Loucy (cell line): Measurements from ENCODE around the gene PUM2.

Experiments
- H2AFZ ChIP-seq: fragments of 200-600 bp; sonication (generic); 2 replicates; pipeline ENCODE4 v1.6.0; 2016; ENCODE audit warnings: antibody characterized with exemption, mild to moderate bottlenecking, low read length, moderate library complexity
- H3F3A ChIP-seq: fragments of 200-600 bp; 2 replicates; pipeline ENCODE4 v1.6.0; 2016; ENCODE audit warnings: antibody characterized with exemption, low read depth, mild to moderate bottlenecking
- H3K27me3 ChIP-seq: fragments of 200-600 bp; sonication (generic); 2 replicates; pipeline ENCODE4 v1.6.1; 2014; ENCODE audit warnings: low read length, mild to moderate bottlenecking; ENCODE audit not compliant: insufficient read depth, poor library complexity, severe bottlenecking
- H3K36me3 ChIP-seq: fragments of 200-600 bp; sonication (generic); 2 replicates; pipeline ENCODE4 v1.6.1; 2016; ENCODE audit warnings: low read length; ENCODE audit not compliant: insufficient read depth
- H3K4me1 ChIP-seq: fragments of 200-600 bp; sonication (generic); 2 replicates; pipeline ENCODE4 v1.5.1; 2014; ENCODE audit warnings: low read length, mild to moderate bottlenecking; ENCODE audit not compliant: insufficient read depth, poor library complexity, severe bottlenecking
- H3K4me2 ChIP-seq: fragments of 200-600 bp; sonication (generic); 2 replicates; pipeline ENCODE4 v1.6.0; 2014; ENCODE audit warnings: antibody characterized with exemption, low read length, low read depth, mild to moderate bottlenecking; ENCODE audit not compliant: poor library complexity, severe bottlenecking
- H3K4me3 ChIP-seq: fragments of 200-600 bp; sonication (generic); 2 replicates; pipeline ENCODE4 v1.5.1; 2014; ENCODE audit warnings: low read length, mild to moderate bottlenecking, mixed read lengths; ENCODE audit not compliant: poor library complexity, severe bottlenecking
- H3K79me2 ChIP-seq: fragments of 200-600 bp; sonication (generic); 2 replicates; pipeline ENCODE4 v1.6.1; 2014; ENCODE audit warnings: low read length; ENCODE audit not compliant: insufficient read depth
- H3K9ac ChIP-seq: fragments of 200-600 bp; sonication (generic); 2 replicates; pipeline ENCODE4 v1.6.0; 2014; ENCODE audit warnings: mild to moderate bottlenecking, low read depth, low read length, moderate library complexity; ENCODE audit not compliant: poor library complexity, severe bottlenecking
- H3K9me2 ChIP-seq: fragments of 200-600 bp; sonication (generic); replicated peaks from 2 replicates; pipeline ENCODE4 v1.6.1; 2016; ENCODE audit warnings: low read depth, low read length, mixed read lengths
- H3K9me3 ChIP-seq: fragments of 200-600 bp; sonication (generic); 2 replicates; pipeline ENCODE4 v1.6.1; 2014; ENCODE audit warnings: mild to moderate bottlenecking, antibody characterized with exemption, low read length, low read depth; ENCODE audit not compliant: insufficient read depth
- H4K20me1 ChIP-seq: fragments of 200-600 bp; sonication (generic); 2 replicates; pipeline ENCODE4 v1.6.0; 2014; ENCODE audit warnings: antibody characterized with exemption, low read length, mild to moderate bottlenecking; ENCODE audit not compliant: insufficient read depth, poor library complexity, severe bottlenecking
- EZH2phosphoT487 ChIP-seq: fragments of 200-600 bp; IDR thresholded peaks from 2 replicates; pipeline ENCODE4 v1.6.1; 2018; ENCODE audit warnings: antibody characterized with exemption, mild to moderate bottlenecking, moderate library complexity, borderline replicate concordance
- TF ChIP-seq, protein P1 (sequence below): fragments of 200-600 bp; sonication (generic); conservative IDR thresholded peaks from 2 replicates; pipeline ENCODE4 v1.5.1; 2014; ENCODE audit warnings: mild to moderate bottlenecking, antibody characterized with exemption, low read length

PUM2 gene

DNA sequence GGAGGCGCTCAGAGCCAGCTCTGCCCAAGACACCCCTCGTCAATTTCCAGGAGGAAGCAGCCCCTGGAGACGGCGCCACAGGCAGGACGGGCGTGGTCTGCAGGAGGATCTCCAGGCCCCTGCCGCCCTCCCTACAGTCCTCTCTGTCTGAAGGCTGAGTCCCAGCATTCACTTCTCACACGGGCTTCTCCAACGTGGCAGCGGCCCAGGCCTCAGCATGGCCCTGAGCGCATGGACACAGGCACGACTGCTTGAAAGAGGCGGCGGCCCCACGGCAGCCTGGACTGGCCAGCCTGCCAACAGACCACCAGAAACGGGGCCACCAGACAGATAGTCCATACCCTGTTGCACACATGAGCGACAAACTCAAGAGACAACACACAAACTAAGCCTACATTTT lies 149.0 kb downstream of the PUM2 start:
- no peaks in the 10 kb centered on the region for H3K79me2 ChIP-seq
- TF ChIP-seq, protein P1, sequence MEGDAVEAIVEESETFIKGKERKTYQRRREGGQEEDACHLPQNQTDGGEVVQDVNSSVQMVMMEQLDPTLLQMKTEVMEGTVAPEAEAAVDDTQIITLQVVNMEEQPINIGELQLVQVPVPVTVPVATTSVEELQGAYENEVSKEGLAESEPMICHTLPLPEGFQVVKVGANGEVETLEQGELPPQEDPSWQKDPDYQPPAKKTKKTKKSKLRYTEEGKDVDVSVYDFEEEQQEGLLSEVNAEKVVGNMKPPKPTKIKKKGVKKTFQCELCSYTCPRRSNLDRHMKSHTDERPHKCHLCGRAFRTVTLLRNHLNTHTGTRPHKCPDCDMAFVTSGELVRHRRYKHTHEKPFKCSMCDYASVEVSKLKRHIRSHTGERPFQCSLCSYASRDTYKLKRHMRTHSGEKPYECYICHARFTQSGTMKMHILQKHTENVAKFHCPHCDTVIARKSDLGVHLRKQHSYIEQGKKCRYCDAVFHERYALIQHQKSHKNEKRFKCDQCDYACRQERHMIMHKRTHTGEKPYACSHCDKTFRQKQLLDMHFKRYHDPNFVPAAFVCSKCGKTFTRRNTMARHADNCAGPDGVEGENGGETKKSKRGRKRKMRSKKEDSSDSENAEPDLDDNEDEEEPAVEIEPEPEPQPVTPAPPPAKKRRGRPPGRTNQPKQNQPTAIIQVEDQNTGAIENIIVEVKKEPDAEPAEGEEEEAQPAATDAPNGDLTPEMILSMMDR, result no peak
- TF ChIP-seq EZH2phosphoT487, result no peak

GRCh38 chr2:20200697-20201555 lies 149.7 kb downstream of the PUM2 start:
- Histone ChIP-seq H3K9me2 (no peaks in the 10 kb centered on the region), H3K9me3 (no peaks in the 10 kb centered on the region), H4K20me1 (no peaks in the 10 kb centered on the region), H2AFZ (no peak overlapping the region), H3K4me1 (no peaks in the 10 kb centered on the region), H3K36me3 (no peaks in the 10 kb centered on the region), H3K27me3 (no peaks in the 10 kb centered on the region), H3F3A (no peaks in the 10 kb centered on the region), H3K4me3 (no peak overlapping the region), H3K79me2 (no peaks in the 10 kb centered on the region), H3K4me2 (no peak overlapping the region), H3K9ac (no peak overlapping the region)
- TF ChIP-seq EZH2phosphoT487, result no peak
- TF ChIP-seq, protein P1, result no peak

More for the DNA sequence above, 149.0 kb downstream of the PUM2 start:
- Histone ChIP-seq H4K20me1 (no peaks in the 10 kb centered on the region), H3K9me3 (no peaks in the 10 kb centered on the region), H3K4me2 (no peak overlapping the region), H3K36me3 (no peaks in the 10 kb centered on the region), H2AFZ (no peak overlapping the region), H3F3A (no peaks in the 10 kb centered on the region), H3K4me3 (no peak overlapping the region), H3K27me3 (no peaks in the 10 kb centered on the region), H3K4me1 (peaks cover 2% of the 10 kb centered on the region), H3K9ac (no peak overlapping the region), H3K9me2 (no peaks in the 10 kb centered on the region)

GRCh38 chr2:20199633-20200270 lies 150.9 kb downstream of the PUM2 start:
- no peak for TF ChIP-seq EZH2phosphoT487
- TF ChIP-seq, protein P1, result no peak
- no peaks in the 10 kb centered on the region for H3F3A ChIP-seq
- H3K9ac ChIP-seq, result no peak overlapping the region
- H3K79me2 ChIP-seq, result no peaks in the 10 kb centered on the region
- no peaks in the 10 kb centered on the region for H3K4me1 ChIP-seq
- H3K4me2 ChIP-seq, result no peak overlapping the region
- no peak overlapping the region for H2AFZ ChIP-seq
- no peaks in the 10 kb centered on the region for H3K9me2 ChIP-seq
- H3K27me3 ChIP-seq, result no peaks in the 10 kb centered on the region
- no peaks in the 10 kb centered on the region for H3K9me3 ChIP-seq
- no peak overlapping the region for H3K4me3 ChIP-seq
- H3K36me3 ChIP-seq, result no peaks in the 10 kb centered on the region
- no peaks in the 10 kb centered on the region for H4K20me1 ChIP-seq
